CD8-positive, alpha-beta memory T cell (primary cell): Measurements from ENCODE around the gene KLHL25. TPM values are rescaled to one million over a fixed set of nuclear protein-coding genes. Genes with fewer than 3 reads are reported as not detected.
"Not testable (repeated sequence)": the region's sequence is repeated elsewhere in the genome, so short reads cannot be mapped to it uniquely, and the experiment has no call there.

Experiments
- CTCF ChIA-PET: fragments of 350-600 bp; sonication (Branson Sonifier 250); formaldehyde crosslinking; loops from one replicate; lab custom pipeline; 2021; ENCODE audit warnings: antibody characterized with exemption; lab: Charles Lee
- POLR2A ChIA-PET: fragments of 350-600 bp; sonication (Branson Sonifier 250); formaldehyde crosslinking; loops from one replicate; lab custom pipeline; 2021; ENCODE audit warnings: antibody characterized with exemption; lab: Charles Lee
- DNase-seq, 5 donors: peaks; one replicate each; pipeline versions ENCODE4 v3.0.0 to v3.0.0-alpha.2; 2020 to 2022; ENCODE audit warnings: mixed read lengths in 1 of 5
- H3K27ac ChIP-seq: one replicate; pipeline ENCODE4 v1.7.0; 2013; ENCODE audit warnings: low read depth, mild to moderate bottlenecking, low read length, moderate library complexity
- H3K27me3 ChIP-seq: 2 replicates; pipeline ENCODE4 v1.7.0; 2013; ENCODE audit warnings: low read length, mild to moderate bottlenecking; ENCODE audit not compliant: insufficient read depth, poor library complexity, severe bottlenecking
- H3K36me3 ChIP-seq: 2 replicates; pipeline ENCODE4 v1.7.0; 2013; ENCODE audit warnings: mild to moderate bottlenecking, low read length, moderate library complexity; ENCODE audit not compliant: insufficient read depth
- H3K4me1 ChIP-seq: 2 replicates; pipeline ENCODE4 v1.7.0; 2013; ENCODE audit warnings: mild to moderate bottlenecking, low read length, moderate library complexity; ENCODE audit not compliant: insufficient read depth
- H3K4me3 ChIP-seq: 2 replicates; pipeline ENCODE4 v1.7.0; 2013; ENCODE audit warnings: mild to moderate bottlenecking, low read length
- H3K9me3 ChIP-seq: 2 replicates; pipeline ENCODE4 v1.7.0; 2013; ENCODE audit warnings: mild to moderate bottlenecking, low read length
- H3K27ac Mint-ChIP-seq, 8 donors: one replicate each; pipeline ENCODE4 v1.8.0; 2020 to 2021; ENCODE audit warnings: mixed read lengths in 8 of 8, mild to moderate bottlenecking in 6 of 8, inconsistent platforms in 3 of 8, moderate library complexity in 3 of 8
- H3K27me3 Mint-ChIP-seq, 2 donors: one replicate each; pipeline ENCODE4 v1.8.0; 2020 to 2021; ENCODE audit warnings: mixed read lengths in 2 of 2, mild to moderate bottlenecking in 1 of 2, moderate library complexity in 1 of 2
- H3K36me3 Mint-ChIP-seq, 3 donors: one replicate each; pipeline ENCODE4 v1.8.0; 2020 to 2021; ENCODE audit warnings: mixed read lengths in 3 of 3, inconsistent platforms in 1 of 3, mild to moderate bottlenecking in 1 of 3
- H3K4me1 Mint-ChIP-seq, 3 donors: one replicate each; pipeline ENCODE4 v1.8.0; 2020 to 2021; ENCODE audit warnings: mixed read lengths in 3 of 3, inconsistent platforms in 1 of 3, mild to moderate bottlenecking in 1 of 3
- H3K4me3 Mint-ChIP-seq, 7 donors: one replicate each; pipeline ENCODE4 v1.8.0; 2020 to 2021; ENCODE audit warnings: mixed read lengths in 7 of 7, mild to moderate bottlenecking in 6 of 7, moderate library complexity in 4 of 7, inconsistent platforms in 2 of 7
- H3K9me3 Mint-ChIP-seq, 5 donors: one replicate each; pipeline ENCODE4 v1.8.0; 2020 to 2022; ENCODE audit warnings: mixed read lengths in 5 of 5, mild to moderate bottlenecking in 3 of 5, moderate library complexity in 2 of 5, inconsistent platforms in 1 of 5
- polyA plus RNA-seq: library from polyadenylated mRNA; unstranded; fragments of 300-500 nt; fragmentation: Illumina TruSeq; gene quantifications from one replicate; pipeline ENCODE4 v1.2.3, GENCODE V29; 2021
- total RNA-seq, 2 experiments: library from RNA; stranded (reverse); gene quantifications; one replicate each; pipeline ENCODE4 v1.2.3, GENCODE V29; 2021

The KLHL25 gene
- total and polyA plus RNA-seq, 3 experiments from 2014 or later, result 0.75 to 5.4 (median 5.1) TPM

- Histone ChIP-seq H3K9me3 (no peaks in the 10 kb centered on the region), H3K4me1 (no peaks in the 10 kb centered on the region), H3K4me3 (no peak overlapping the region), H3K36me3 (no peaks in the 10 kb centered on the region), H3K27ac (no peak overlapping the region), H3K27me3 (no peaks in the 10 kb centered on the region)
- Mint-ChIP-seq H3K4me3 (no peak overlapping the region), H3K9me3 (no peaks in the 10 kb centered on the region), H3K27ac (peak overlapping the region in 1 of 8 donors; percentile 13), H3K27me3 (peaks cover 1 to 10% of the 10 kb centered on the region in 2 donors), H3K36me3 (no peaks in the 10 kb centered on the region), H3K4me1 (no peaks in the 10 kb centered on the region)
- DNase-seq, result no peak
- ChIA-PET POLR2A (no interaction called here), CTCF (interaction anchor here (0.7 to 1.5 kb wide), 2 partner anchors 15 to 68 kb away, joined by 3 to 4 read pairs; no protein-coding TSS in a partner anchor)
Measured at GRCh38 chr15:85825118-85825517, 30.4 kb upstream of the KLHL25 start.

- DNase-seq, result no peak
- no peak overlapping the region for H3K4me3 Mint-ChIP-seq
- no peaks in the 10 kb centered on the region for H3K4me1 ChIP-seq
- H3K4me3 ChIP-seq, result no peak overlapping the region
- no peak overlapping the region for H3K27ac Mint-ChIP-seq
- H3K9me3 ChIP-seq, result no peaks in the 10 kb centered on the region
- peaks cover 1 to 10% of the 10 kb centered on the region in 2 donors for H3K27me3 Mint-ChIP-seq
- H3K36me3 ChIP-seq, result no peaks in the 10 kb centered on the region
- H3K9me3 Mint-ChIP-seq, result no peaks in the 10 kb centered on the region
- no peaks in the 10 kb centered on the region for H3K36me3 Mint-ChIP-seq
- H3K4me1 Mint-ChIP-seq, result no peaks in the 10 kb centered on the region
- no peaks in the 10 kb centered on the region for H3K27me3 ChIP-seq
- CTCF ChIA-PET, result interaction anchor here (0.5 to 1.5 kb wide), 3 partner anchors 19 to 1825 kb away, joined by 3 to 8 read pairs (median 5); no protein-coding TSS in a partner anchor
- POLR2A ChIA-PET, result no interaction called here
- H3K27ac ChIP-seq, result no peak overlapping the region
Measured at GRCh38 chr15:85821545-85821944, 26.8 kb upstream of the KLHL25 start.

GRCh38 chr15:85819938-85820337, 25.2 kb upstream of the KLHL25 start:
- no peak for DNase-seq
- Mint-ChIP-seq H3K9me3 (no peaks in the 10 kb centered on the region), H3K4me1 (no peaks in the 10 kb centered on the region), H3K4me3 (no peak overlapping the region), H3K27me3 (peaks cover 1 to 10% of the 10 kb centered on the region in 2 donors), H3K27ac (no peak overlapping the region), H3K36me3 (no peaks in the 10 kb centered on the region)
- POLR2A ChIA-PET, result no interaction called here
- CTCF ChIA-PET, result interaction anchor here (1.9 kb wide), 1 partner anchor 17 kb away, joined by 4 read pairs; no protein-coding TSS in a partner anchor
- Histone ChIP-seq H3K36me3 (no peaks in the 10 kb centered on the region), H3K27ac (no peak overlapping the region), H3K4me1 (no peaks in the 10 kb centered on the region), H3K4me3 (no peak overlapping the region), H3K27me3 (no peaks in the 10 kb centered on the region), H3K9me3 (no peaks in the 10 kb centered on the region)

- no peaks in the 10 kb centered on the region for H3K27me3 ChIP-seq
- Mint-ChIP-seq H3K27me3 (no peaks in the 10 kb centered on the region), H3K4me1 (no peaks in the 10 kb centered on the region), H3K27ac (peak overlapping the region in 3 of 8 donors; percentile 17 to 48 (median 27)), H3K4me3 (no peak overlapping the region), H3K9me3 (no peaks in the 10 kb centered on the region), H3K36me3 (no peaks in the 10 kb centered on the region)
- H3K4me3 ChIP-seq, result no peak overlapping the region
- DNase-seq, result no peak
- H3K27ac ChIP-seq, result no peak overlapping the region
- no peaks in the 10 kb centered on the region for H3K9me3 ChIP-seq
- no peaks in the 10 kb centered on the region for H3K36me3 ChIP-seq
- ChIA-PET CTCF (no interaction called here), POLR2A (no interaction called here)
- no peaks in the 10 kb centered on the region for H3K4me1 ChIP-seq
Measured at GRCh38 chr15:85813234-85813633, 18.5 kb upstream of the KLHL25 start.

- no peaks in the 10 kb centered on the region for H3K9me3 Mint-ChIP-seq
- DNase-seq, result no peak
- Histone ChIP-seq H3K9me3 (no peaks in the 10 kb centered on the region), H3K4me3 (no peak overlapping the region), H3K36me3 (no peaks in the 10 kb centered on the region), H3K27ac (no peak overlapping the region), H3K4me1 (no peaks in the 10 kb centered on the region), H3K27me3 (no peaks in the 10 kb centered on the region)
- ChIA-PET POLR2A (no interaction called here), CTCF (interaction anchor here (0.7 kb wide), 1 partner anchor 227 kb away, joined by 3 read pairs; no protein-coding TSS in a partner anchor)
- H3K36me3 Mint-ChIP-seq, result peaks cover 0 to 2% (median 0%) of the 10 kb centered on the region in 3 donors
- H3K4me1 Mint-ChIP-seq, result no peaks in the 10 kb centered on the region
- H3K27me3 Mint-ChIP-seq, result no peaks in the 10 kb centered on the region
- H3K4me3 Mint-ChIP-seq, result no peak overlapping the region
- no peak overlapping the region for H3K27ac Mint-ChIP-seq
Measured at GRCh38 chr15:85810075-85810474, 15.3 kb upstream of the KLHL25 start.

- H3K9me3 ChIP-seq, result no peaks in the 10 kb centered on the region
- no peaks in the 10 kb centered on the region for H3K9me3 Mint-ChIP-seq
- no peaks in the 10 kb centered on the region for H3K36me3 ChIP-seq
- H3K27ac ChIP-seq, result no peak overlapping the region
- no peak overlapping the region for H3K4me3 ChIP-seq
- peaks cover 0 to 5% (median 0%) of the 10 kb centered on the region in 3 donors for H3K36me3 Mint-ChIP-seq
- H3K4me1 Mint-ChIP-seq, result no peaks in the 10 kb centered on the region
- no peak overlapping the region for H3K27ac Mint-ChIP-seq
- no peaks in the 10 kb centered on the region for H3K27me3 ChIP-seq
- ChIA-PET CTCF (no interaction called here), POLR2A (no interaction called here)
- no peak for DNase-seq
- H3K27me3 Mint-ChIP-seq, result peaks cover 3% of the 10 kb centered on the region in 2 donors
- H3K4me1 ChIP-seq, result no peaks in the 10 kb centered on the region
- H3K4me3 Mint-ChIP-seq, result no peak overlapping the region
Measured at GRCh38 chr15:85805420-85805819, 10.7 kb upstream of the KLHL25 start.

GRCh38 chr15:85804481-85805170, 9.9 kb upstream of the KLHL25 start:
- Histone ChIP-seq H3K27ac (no peak overlapping the region), H3K4me1 (no peaks in the 10 kb centered on the region), H3K36me3 (no peaks in the 10 kb centered on the region), H3K9me3 (no peaks in the 10 kb centered on the region), H3K27me3 (no peaks in the 10 kb centered on the region), H3K4me3 (no peak overlapping the region)
- ChIA-PET CTCF (no interaction called here), POLR2A (no interaction called here)
- peaks cover 0 to 5% (median 0%) of the 10 kb centered on the region in 3 donors for H3K36me3 Mint-ChIP-seq
- H3K9me3 Mint-ChIP-seq, result no peaks in the 10 kb centered on the region
- no peak overlapping the region for H3K4me3 Mint-ChIP-seq
- DNase-seq, result no peak
- H3K4me1 Mint-ChIP-seq, result no peaks in the 10 kb centered on the region
- H3K27ac Mint-ChIP-seq, result peak overlapping the region in 1 of 8 donors; percentile 12
- H3K27me3 Mint-ChIP-seq, result peaks cover 3% of the 10 kb centered on the region in 2 donors

- POLR2A ChIA-PET, H3K27ac Mint-ChIP-seq, CTCF ChIA-PET: not testable (repeated sequence)
Measured at GRCh38 chr15:85802617-85803016, 7.9 kb upstream of the KLHL25 start.

More at GRCh38 chr15:85802617-85803016, 7.9 kb upstream of the KLHL25 start:
- not testable (repeated sequence) for H3K27ac ChIP-seq, H3K4me1 Mint-ChIP-seq, H3K9me3 ChIP-seq, H3K36me3 ChIP-seq, H3K36me3 Mint-ChIP-seq, H3K4me3 Mint-ChIP-seq, H3K9me3 Mint-ChIP-seq, H3K4me3 ChIP-seq, H3K4me1 ChIP-seq, DNase-seq, H3K27me3 ChIP-seq
- peaks cover 3 to 13% of the 10 kb centered on the region in 2 donors for H3K27me3 Mint-ChIP-seq
